ENCODE measurements around the gene NUP62. TPM values are rescaled to one million over a fixed set of nuclear protein-coding genes. Genes with fewer than 3 reads are reported as not detected.
"Not testable (repeated sequence)": the region's sequence is repeated elsewhere in the genome, so short reads cannot be mapped to it uniquely, and the experiment has no call there.

Gene NUP62
- total RNA-seq, 1 donor from 2014 or later = 85.9 TPM

GRCh38 chr19:49950590-49950948 is 21.3 kb upstream of the NUP62 start:
- H3K27me3 Mint-ChIP-seq = no peaks in the 10 kb centered on the region
- DNase-seq (ENCODE audit: low spot score, unreplicated experiment) = no peak
- no peak for TF ChIP-seq CTCF (IDR thresholded peaks at IDR 0.05; ENCODE audit: unreplicated experiment)
- H3K4me3 Mint-ChIP-seq (ENCODE audit: low read depth) = no peak overlapping the region
- H3K9me3 Mint-ChIP-seq (ENCODE audit: low read depth) = no peaks in the 10 kb centered on the region
- H3K27ac Mint-ChIP-seq = no peak overlapping the region
- H3K36me3 Mint-ChIP-seq (ENCODE audit: insufficient read depth) = no peaks in the 10 kb centered on the region
- H3K4me1 Mint-ChIP-seq (ENCODE audit: low read depth) = peaks cover 20% of the 10 kb centered on the region

- TF ChIP-seq CTCF (IDR thresholded peaks at IDR 0.05; ENCODE audit: unreplicated experiment) = no peak
- Mint-ChIP-seq H3K4me1 (ENCODE audit: low read depth) (peaks cover 17% of the 10 kb centered on the region), H3K27ac (no peak overlapping the region), H3K27me3 (no peaks in the 10 kb centered on the region), H3K36me3 (ENCODE audit: insufficient read depth) (no peaks in the 10 kb centered on the region), H3K9me3 (ENCODE audit: low read depth) (no peaks in the 10 kb centered on the region), H3K4me3 (ENCODE audit: low read depth) (no peak overlapping the region)
- no peak for DNase-seq (ENCODE audit: low spot score, unreplicated experiment)
Measured at GRCh38 chr19:49949742-49950589, 20.7 kb upstream of the NUP62 start.

- no peaks in the 10 kb centered on the region for H3K36me3 Mint-ChIP-seq (ENCODE audit: insufficient read depth)
- no peak overlapping the region for H3K4me3 Mint-ChIP-seq (ENCODE audit: low read depth)
- no peak for DNase-seq (ENCODE audit: low spot score, unreplicated experiment)
- H3K27ac Mint-ChIP-seq = no peak overlapping the region
- no peaks in the 10 kb centered on the region for H3K9me3 Mint-ChIP-seq (ENCODE audit: low read depth)
- no peaks in the 10 kb centered on the region for H3K4me1 Mint-ChIP-seq (ENCODE audit: low read depth)
- no peaks in the 10 kb centered on the region for H3K27me3 Mint-ChIP-seq
- no peak for TF ChIP-seq CTCF (IDR thresholded peaks at IDR 0.05; ENCODE audit: unreplicated experiment)
Measured at GRCh38 chr19:49946415-49946814, 17.1 kb upstream of the NUP62 start.

- not testable (repeated sequence) for H3K4me1 Mint-ChIP-seq (ENCODE audit: low read depth); H3K4me3 Mint-ChIP-seq (ENCODE audit: low read depth); H3K27ac Mint-ChIP-seq; H3K9me3 Mint-ChIP-seq (ENCODE audit: low read depth); H3K36me3 Mint-ChIP-seq (ENCODE audit: insufficient read depth); DNase-seq (ENCODE audit: low spot score, unreplicated experiment); H3K27me3 Mint-ChIP-seq
Measured at GRCh38 chr19:49944567-49944966, 15.3 kb upstream of the NUP62 start.

GRCh38 chr19:49940482-49940791 is 11.1 kb upstream of the NUP62 start:
- no peak overlapping the region for H3K27ac Mint-ChIP-seq
- H3K27me3 Mint-ChIP-seq = peaks cover 12% of the 10 kb centered on the region
- TF ChIP-seq CTCF (IDR thresholded peaks at IDR 0.05; ENCODE audit: unreplicated experiment) = no peak
- H3K9me3 Mint-ChIP-seq (ENCODE audit: low read depth) = no peaks in the 10 kb centered on the region
- no peak for DNase-seq (ENCODE audit: low spot score, unreplicated experiment)
- no peaks in the 10 kb centered on the region for H3K36me3 Mint-ChIP-seq (ENCODE audit: insufficient read depth)
- H3K4me3 Mint-ChIP-seq (ENCODE audit: low read depth) = no peak overlapping the region
- no peaks in the 10 kb centered on the region for H3K4me1 Mint-ChIP-seq (ENCODE audit: low read depth)
